Endothelial cell (in vitro differentiated cells): ENCODE results near the gene PRAME. TPM values are rescaled to one million over a fixed set of nuclear protein-coding genes. Genes with fewer than 3 reads are reported as not detected.

Source experiments
- DNase-seq: peaks from one replicate; pipeline ENCODE4 v3.0.0; 2021; ENCODE audit warnings: low spot score
- H3K27ac Mint-ChIP-seq: one replicate; pipeline ENCODE4 v1.8.0; 2021; ENCODE audit warnings: mixed read lengths, inconsistent platforms; ENCODE audit not compliant: unreplicated experiment
- H3K27me3 Mint-ChIP-seq: one replicate; pipeline ENCODE4 v1.8.0; 2021; ENCODE audit warnings: mild to moderate bottlenecking, moderate library complexity, mixed read lengths, inconsistent platforms; ENCODE audit not compliant: unreplicated experiment
- H3K36me3 Mint-ChIP-seq: one replicate; pipeline ENCODE4 v1.8.0; 2021; ENCODE audit warnings: mild to moderate bottlenecking, low read depth, mixed read lengths, inconsistent platforms; ENCODE audit not compliant: unreplicated experiment
- H3K4me1 Mint-ChIP-seq: one replicate; pipeline ENCODE4 v1.8.0; 2021; ENCODE audit warnings: mild to moderate bottlenecking, mixed read lengths, inconsistent platforms; ENCODE audit not compliant: unreplicated experiment
- H3K4me3 Mint-ChIP-seq: one replicate; pipeline ENCODE4 v1.8.0; 2021; ENCODE audit warnings: mild to moderate bottlenecking, mixed read lengths, inconsistent platforms; ENCODE audit not compliant: unreplicated experiment
- H3K9me3 Mint-ChIP-seq: one replicate; pipeline ENCODE4 v1.8.0; 2021; ENCODE audit warnings: mixed read lengths, inconsistent platforms; ENCODE audit not compliant: unreplicated experiment
- total RNA-seq: library from RNA; stranded (reverse); fragmentation: NEBNext Ultra II Directional; extraction: Animal tissue kit (Norgen Biotek cat#: 25700); gene quantifications from one replicate; pipeline ENCODE4 v1.2.1, GENCODE V29; 2021; ENCODE audit not compliant: unreplicated experiment
- TF ChIP-seq, protein P1 (sequence below): fragments of 200-600 bp; sonication (generic); IDR thresholded peaks from one replicate; pipeline ENCODE4 v1.5.0; 2021; ENCODE audit warnings: antibody characterized with exemption; ENCODE audit not compliant: unreplicated experiment

Gene PRAME
- total RNA-seq, 1 donor from 2014 or later: not detected

DNA sequence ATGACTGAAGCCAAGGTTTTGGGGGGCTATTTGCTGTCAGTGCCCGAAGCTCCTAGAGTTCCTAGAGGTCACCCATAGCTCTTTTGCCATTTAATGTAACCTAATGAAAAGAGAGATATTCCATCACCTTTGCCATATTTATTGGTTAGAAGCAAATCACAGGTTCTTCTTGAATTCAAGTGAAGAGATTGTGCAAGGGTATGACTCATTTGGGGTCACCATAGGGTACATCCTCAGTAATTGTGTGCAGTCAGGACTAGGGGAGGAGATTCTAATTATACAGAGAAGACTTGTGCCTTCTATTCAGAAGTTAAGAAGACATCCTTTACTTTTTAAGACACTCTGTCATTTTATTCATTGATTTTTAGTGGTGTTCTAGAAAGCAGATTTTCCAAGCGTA is 6.9 kb upstream of the PRAME start:
- Mint-ChIP-seq H3K36me3 (no peaks in the 10 kb centered on the region), H3K9me3 (no peaks in the 10 kb centered on the region), H3K4me1 (no peaks in the 10 kb centered on the region), H3K4me3 (no peak overlapping the region), H3K27ac (no peak overlapping the region), H3K27me3 (peaks cover 10% of the 10 kb centered on the region)
- TF ChIP-seq, protein P1, sequence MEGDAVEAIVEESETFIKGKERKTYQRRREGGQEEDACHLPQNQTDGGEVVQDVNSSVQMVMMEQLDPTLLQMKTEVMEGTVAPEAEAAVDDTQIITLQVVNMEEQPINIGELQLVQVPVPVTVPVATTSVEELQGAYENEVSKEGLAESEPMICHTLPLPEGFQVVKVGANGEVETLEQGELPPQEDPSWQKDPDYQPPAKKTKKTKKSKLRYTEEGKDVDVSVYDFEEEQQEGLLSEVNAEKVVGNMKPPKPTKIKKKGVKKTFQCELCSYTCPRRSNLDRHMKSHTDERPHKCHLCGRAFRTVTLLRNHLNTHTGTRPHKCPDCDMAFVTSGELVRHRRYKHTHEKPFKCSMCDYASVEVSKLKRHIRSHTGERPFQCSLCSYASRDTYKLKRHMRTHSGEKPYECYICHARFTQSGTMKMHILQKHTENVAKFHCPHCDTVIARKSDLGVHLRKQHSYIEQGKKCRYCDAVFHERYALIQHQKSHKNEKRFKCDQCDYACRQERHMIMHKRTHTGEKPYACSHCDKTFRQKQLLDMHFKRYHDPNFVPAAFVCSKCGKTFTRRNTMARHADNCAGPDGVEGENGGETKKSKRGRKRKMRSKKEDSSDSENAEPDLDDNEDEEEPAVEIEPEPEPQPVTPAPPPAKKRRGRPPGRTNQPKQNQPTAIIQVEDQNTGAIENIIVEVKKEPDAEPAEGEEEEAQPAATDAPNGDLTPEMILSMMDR: no peak
- DNase-seq: no peak

DNA sequence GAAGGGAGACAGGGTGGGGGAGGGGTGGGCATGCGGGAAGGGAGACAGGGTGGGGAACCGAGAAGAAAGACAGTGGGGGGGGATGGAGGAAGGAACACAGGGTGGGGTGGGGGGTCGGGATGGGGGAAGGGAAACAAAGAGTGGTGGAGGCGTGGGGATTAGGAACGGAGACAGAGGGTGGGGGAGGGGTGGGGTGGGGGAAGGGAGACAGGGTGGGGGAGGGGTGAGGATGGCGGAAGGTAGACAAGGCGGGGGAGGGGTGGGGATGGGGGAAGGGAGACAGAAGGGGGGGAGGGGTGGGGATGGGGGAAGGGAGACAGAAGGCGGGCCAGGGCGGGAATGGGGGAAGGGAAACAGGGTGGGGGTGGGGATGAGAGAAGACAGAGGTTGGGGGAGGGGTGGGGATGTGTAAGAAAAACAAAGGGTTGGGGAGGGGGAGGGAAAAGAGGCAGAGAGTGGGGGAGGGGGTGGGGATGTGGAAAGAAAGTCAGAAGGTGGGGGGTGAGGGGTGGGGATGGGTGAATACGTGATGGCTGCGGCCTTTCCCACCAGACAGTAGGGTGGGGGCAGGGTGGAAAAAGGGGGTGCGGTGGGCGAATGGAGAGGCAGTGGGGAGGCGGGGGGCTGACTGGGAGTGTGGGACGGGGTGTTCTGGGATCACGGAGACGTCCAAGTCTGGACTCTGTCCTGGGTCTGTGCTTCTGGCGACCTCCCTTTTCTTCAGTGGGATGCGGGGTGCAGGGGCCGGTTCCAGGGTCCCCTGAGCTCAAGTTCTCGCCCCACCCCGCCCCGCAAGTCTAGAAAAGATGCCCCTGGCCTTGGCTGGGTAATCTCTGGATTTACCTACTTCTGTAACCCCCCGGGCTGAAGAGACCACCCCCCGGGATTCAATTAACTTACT is 744 bp downstream of the PRAME start:
- no peak overlapping the region for H3K4me3 Mint-ChIP-seq
- DNase-seq: no peak
- no peak overlapping the region for H3K27ac Mint-ChIP-seq
- H3K9me3 Mint-ChIP-seq: no peaks in the 10 kb centered on the region
- H3K27me3 Mint-ChIP-seq: peaks cover 3% of the 10 kb centered on the region
- no peaks in the 10 kb centered on the region for H3K4me1 Mint-ChIP-seq
- H3K36me3 Mint-ChIP-seq: no peaks in the 10 kb centered on the region
- TF ChIP-seq, protein P1: no peak

DNA sequence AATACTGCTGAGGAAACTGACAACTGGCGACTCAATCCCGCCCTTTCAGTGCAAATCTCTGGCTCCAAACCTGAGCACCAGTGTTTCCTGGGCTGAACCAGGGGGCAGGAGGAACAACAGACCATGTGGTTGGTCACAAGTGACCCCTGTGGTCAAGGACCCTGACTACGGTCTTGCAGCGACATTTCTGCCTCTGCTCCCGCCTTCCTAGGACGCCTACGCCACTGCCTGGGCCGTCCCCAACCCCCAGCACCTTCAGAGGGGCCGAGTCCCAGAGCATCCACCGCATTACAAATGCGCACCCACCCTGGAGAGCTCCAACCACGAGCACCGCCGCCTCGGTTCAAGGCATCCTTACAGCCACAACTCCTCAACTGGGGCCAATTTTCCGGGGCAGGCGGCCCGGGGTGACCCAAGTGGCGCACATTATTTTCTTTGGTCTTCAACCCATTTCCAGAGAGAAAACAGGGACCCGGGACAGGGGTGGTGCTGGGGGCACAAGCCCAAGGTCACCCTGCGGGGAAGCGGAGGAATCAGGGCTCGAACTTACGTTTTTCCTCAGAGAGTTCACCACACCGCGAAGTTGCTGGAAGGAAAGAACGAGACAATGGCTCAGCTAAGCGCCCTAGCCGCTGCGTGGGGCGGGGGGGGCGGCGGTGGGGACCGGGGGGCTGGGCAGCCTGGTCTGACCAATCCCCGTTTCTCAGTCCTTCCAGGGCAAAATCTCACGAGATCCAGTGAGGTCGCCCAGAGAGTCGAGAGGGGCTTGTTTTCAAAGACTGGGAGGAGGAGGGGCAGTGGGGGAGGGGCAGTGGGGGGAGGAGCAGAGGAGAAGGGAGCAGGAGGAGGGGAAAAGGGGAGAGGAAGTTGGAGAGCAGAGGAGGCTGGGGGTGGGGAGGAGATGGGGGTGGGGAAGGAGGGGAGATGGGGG is 1.8 kb downstream of the PRAME start:
- no peaks in the 10 kb centered on the region for H3K4me1 Mint-ChIP-seq
- TF ChIP-seq, protein P1: no peak
- no peaks in the 10 kb centered on the region for H3K9me3 Mint-ChIP-seq
- no peak overlapping the region for H3K4me3 Mint-ChIP-seq
- no peak for DNase-seq
- no peaks in the 10 kb centered on the region for H3K36me3 Mint-ChIP-seq
- H3K27ac Mint-ChIP-seq: no peak overlapping the region
- peaks cover 3% of the 10 kb centered on the region for H3K27me3 Mint-ChIP-seq

DNA sequence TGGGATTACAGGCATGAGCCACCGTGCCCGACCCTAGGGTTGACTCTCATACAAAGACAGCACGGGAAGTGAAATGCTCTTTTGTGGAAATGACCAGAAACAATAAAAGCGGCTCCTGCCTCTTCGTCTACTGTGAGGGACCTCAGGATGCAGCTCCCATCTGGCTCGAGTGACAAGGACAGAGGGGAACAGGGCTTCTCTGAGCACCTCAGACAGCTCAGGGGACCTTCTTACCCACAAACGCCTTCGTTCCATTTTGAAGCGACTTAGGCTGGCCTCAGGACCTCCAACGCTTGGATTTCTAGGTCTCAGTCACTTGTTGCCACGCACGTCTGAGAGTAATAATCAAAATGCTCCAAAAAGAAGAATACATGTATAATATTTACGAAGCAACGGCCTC is 2.5 kb downstream of the PRAME start:
- no peaks in the 10 kb centered on the region for H3K4me1 Mint-ChIP-seq
- DNase-seq: no peak
- H3K4me3 Mint-ChIP-seq: no peak overlapping the region
- H3K27ac Mint-ChIP-seq: no peak overlapping the region
- TF ChIP-seq, protein P1: no peak
- no peaks in the 10 kb centered on the region for H3K36me3 Mint-ChIP-seq
- peaks cover 3% of the 10 kb centered on the region for H3K27me3 Mint-ChIP-seq
- no peaks in the 10 kb centered on the region for H3K9me3 Mint-ChIP-seq
